Ishikawa (cell line): ENCODE measurements around the gene FECH.

Experiments used
- CEBPB ChIP-seq: IDR thresholded peaks from 2 replicates; pipeline ENCODE4 v1.6.1; 2012
- CREB1 ChIP-seq: IDR thresholded peaks from 2 replicates; pipeline ENCODE4 v1.6.1; 2012; ENCODE audit warnings: low read depth
- EGR1 ChIP-seq: IDR thresholded peaks from 2 replicates; pipeline ENCODE4 v1.6.1; 2012
- EP300 ChIP-seq: IDR thresholded peaks from 2 replicates; pipeline ENCODE4 v1.6.1; 2012; ENCODE audit warnings: borderline replicate concordance
- FOXM1 ChIP-seq: IDR thresholded peaks from 2 replicates; pipeline ENCODE4 v1.6.1; 2012; ENCODE audit warnings: low read depth, borderline replicate concordance
- NFIC ChIP-seq: IDR thresholded peaks from 2 replicates; pipeline ENCODE4 v1.6.1; 2012
- RAD21 ChIP-seq: IDR thresholded peaks from 2 replicates; pipeline ENCODE4 v1.6.1; 2012; ENCODE audit warnings: low read depth
- REST ChIP-seq: IDR thresholded peaks from 2 replicates; pipeline ENCODE4 v1.6.1; 2012; ENCODE audit warnings: low read depth, mild to moderate bottlenecking
- TAF1 ChIP-seq: IDR thresholded peaks from 2 replicates; pipeline ENCODE4 v1.6.1; 2012; ENCODE audit warnings: low read depth, mild to moderate bottlenecking
- TCF12 ChIP-seq: IDR thresholded peaks from 2 replicates; pipeline ENCODE4 v1.6.1; 2012; ENCODE audit warnings: low read depth
- TEAD4 ChIP-seq: IDR thresholded peaks from 2 replicates; pipeline ENCODE4 v1.6.1; 2012
- USF1 ChIP-seq: IDR thresholded peaks from 2 replicates; pipeline ENCODE4 v1.6.1; 2012
- YY1 ChIP-seq: IDR thresholded peaks from 2 replicates; pipeline ENCODE4 v1.6.1; 2012; ENCODE audit warnings: low read depth
- ZBTB7A ChIP-seq: IDR thresholded peaks from 2 replicates; pipeline ENCODE4 v1.6.1; 2012; ENCODE audit warnings: low read depth
- TF ChIP-seq, protein P1 (sequence below): IDR thresholded peaks from 2 replicates; pipeline ENCODE4 v1.6.1; 2012

Gene FECH

DNA sequence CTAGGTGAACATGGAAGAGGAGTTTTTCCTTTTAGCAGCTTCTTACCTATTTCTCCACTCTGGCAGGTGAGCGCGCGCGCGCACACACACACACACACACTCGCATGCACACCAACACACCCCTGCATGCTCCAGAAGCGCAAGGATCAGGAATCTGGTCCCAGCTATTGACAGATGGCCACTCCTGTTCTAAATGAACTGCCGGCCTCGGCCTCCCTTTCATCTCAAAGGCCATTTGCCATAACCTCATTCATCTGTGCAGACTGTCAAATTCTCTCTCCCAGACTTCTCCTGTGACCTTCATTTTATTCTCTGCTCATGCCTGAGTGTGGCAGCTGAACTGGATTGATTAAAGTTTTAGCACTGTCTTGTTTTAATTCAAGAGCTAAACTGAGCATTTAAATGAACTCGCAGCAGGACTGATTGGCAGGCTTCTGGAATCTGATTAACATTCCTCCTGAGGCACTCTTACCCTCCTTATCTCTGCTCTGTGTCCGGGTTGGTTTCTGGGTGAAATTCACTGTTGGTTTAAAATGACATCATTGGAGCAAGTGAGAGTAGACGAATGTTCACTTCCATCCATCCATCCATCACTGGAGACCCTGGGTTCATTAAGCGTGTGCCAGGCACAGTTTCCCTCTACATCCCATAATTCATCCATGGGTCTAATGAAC lies 58.8 kb downstream of the FECH start:
- TF ChIP-seq RAD21 (no peak), CEBPB (no peak), TEAD4 (no peak), FOXM1 (no peak), NFIC (no peak), TAF1 (no peak), EP300 (no peak), CREB1 (no peak), TCF12 (no peak), YY1 (no peak)
- TF ChIP-seq, protein P1, sequence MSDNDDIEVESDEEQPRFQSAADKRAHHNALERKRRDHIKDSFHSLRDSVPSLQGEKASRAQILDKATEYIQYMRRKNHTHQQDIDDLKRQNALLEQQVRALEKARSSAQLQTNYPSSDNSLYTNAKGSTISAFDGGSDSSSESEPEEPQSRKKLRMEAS = no peak

- TF ChIP-seq REST = no peak
- no peak for TF ChIP-seq CEBPB
- no peak for TF ChIP-seq RAD21
- TF ChIP-seq NFIC = no peak
- TF ChIP-seq TCF12 = no peak
- no peak for TF ChIP-seq TEAD4
- TF ChIP-seq FOXM1 = no peak
- TF ChIP-seq USF1 = no peak
- TF ChIP-seq TAF1 = no peak
- no peak for TF ChIP-seq ZBTB7A
- TF ChIP-seq YY1 = no peak
- no peak for TF ChIP-seq EGR1
- TF ChIP-seq, protein P1 = no peak
- TF ChIP-seq CREB1 = no peak
- TF ChIP-seq EP300 = no peak
These were observed 63.1 kb downstream of the FECH start for GRCh38 chr18:57523171-57523956.

- TF ChIP-seq EGR1 (no peak), ZBTB7A (no peak), YY1 (no peak), TAF1 (no peak), FOXM1 (no peak), EP300 (no peak), RAD21 (no peak), TCF12 (no peak), NFIC (no peak), REST (no peak), USF1 (no peak), CEBPB (no peak)
- TF ChIP-seq, protein P1 = no peak
These were observed 66.7 kb downstream of the FECH start for GRCh38 chr18:57519668-57520424.

DNA sequence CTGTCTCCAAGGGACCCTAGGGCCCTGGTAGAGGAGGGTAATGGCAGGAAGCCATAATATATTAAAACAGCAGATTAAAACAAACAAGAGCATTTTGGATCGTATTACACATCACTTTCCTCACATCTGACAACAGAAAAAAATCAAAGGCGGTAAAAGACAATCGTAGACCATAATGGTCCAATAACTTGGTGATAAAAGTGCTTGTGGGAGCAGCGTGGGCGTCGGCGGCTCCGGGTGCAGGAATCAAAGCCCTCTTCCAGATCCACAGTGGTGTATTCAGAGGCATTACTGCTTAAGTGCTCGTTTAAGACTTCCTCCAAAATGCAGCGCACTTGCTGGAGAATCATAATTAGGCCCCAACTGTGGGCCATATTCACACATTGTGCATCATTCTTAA lies 68.0 kb downstream of the FECH start:
- TF ChIP-seq TCF12 (no peak), FOXM1 (no peak), EP300 (no peak), TAF1 (no peak), RAD21 (no peak), EGR1 (no peak), USF1 (no peak), TEAD4 (no peak), CEBPB (no peak), REST (no peak), YY1 (no peak), CREB1 (no peak), ZBTB7A (no peak)
- TF ChIP-seq, protein P1 = no peak
